Measurements from ENCODE around the gene PPP1R3C.

GRCh38 chr10:91642831-91643692, 10.2 kb upstream of the PPP1R3C start:
- no peak for TF ChIP-seq EZH2phosphoT487 (IDR thresholded peaks at IDR 0.05; ENCODE audit: borderline replicate concordance)
- TF ChIP-seq CTCF (conservative IDR thresholded peaks at IDR 0.05; ENCODE audit: low read length): no peak
